Epithelial cell of prostate (primary cell): ENCODE data around the gene PDCD6IP.
A peak's percentile ranks its signal among the peaks of the same experiment; 100 is the strongest.
"Not testable (repeated sequence)": the region's sequence is repeated elsewhere in the genome, so short reads cannot be mapped to it uniquely, and the experiment has no call there.

Source experiments
- DNase-seq: peaks from one replicate; pipeline ENCODE4 v3.0.0-alpha.2; 2011; ENCODE audit warnings: low read depth, low spot score
- H3K27ac ChIP-seq: fragments of 450-650 bp; 2 replicates; pipeline ENCODE4 v1.5.1; 2017; ENCODE audit warnings: mild to moderate bottlenecking

PDCD6IP gene

GRCh38 chr3:33792167-33792892, 6.1 kb upstream of the PDCD6IP start:
- DNase-seq: no peak
- peak overlapping the region; percentile 63 for H3K27ac ChIP-seq

DNA sequence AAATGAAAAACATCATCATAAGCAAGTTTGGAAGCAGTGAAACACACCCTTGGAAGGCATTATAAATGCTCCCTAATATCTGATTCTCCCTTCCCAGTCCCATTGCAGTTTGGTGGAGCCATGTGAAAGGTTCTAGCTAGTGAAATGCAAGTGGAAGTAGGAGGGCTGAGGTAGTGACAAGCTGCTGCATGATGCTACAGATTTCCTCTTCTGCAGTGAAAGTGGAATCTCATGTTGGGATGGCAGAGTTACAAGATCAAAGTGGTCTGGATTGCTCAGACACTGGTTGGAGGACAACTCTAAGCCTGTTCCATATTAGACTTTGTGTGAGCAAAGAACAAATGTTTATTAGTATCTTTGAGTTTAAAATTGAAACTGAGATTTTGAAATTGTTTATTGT, 3.3 kb upstream of the PDCD6IP start:
- no peak for DNase-seq
- H3K27ac ChIP-seq: no peak overlapping the region

DNA sequence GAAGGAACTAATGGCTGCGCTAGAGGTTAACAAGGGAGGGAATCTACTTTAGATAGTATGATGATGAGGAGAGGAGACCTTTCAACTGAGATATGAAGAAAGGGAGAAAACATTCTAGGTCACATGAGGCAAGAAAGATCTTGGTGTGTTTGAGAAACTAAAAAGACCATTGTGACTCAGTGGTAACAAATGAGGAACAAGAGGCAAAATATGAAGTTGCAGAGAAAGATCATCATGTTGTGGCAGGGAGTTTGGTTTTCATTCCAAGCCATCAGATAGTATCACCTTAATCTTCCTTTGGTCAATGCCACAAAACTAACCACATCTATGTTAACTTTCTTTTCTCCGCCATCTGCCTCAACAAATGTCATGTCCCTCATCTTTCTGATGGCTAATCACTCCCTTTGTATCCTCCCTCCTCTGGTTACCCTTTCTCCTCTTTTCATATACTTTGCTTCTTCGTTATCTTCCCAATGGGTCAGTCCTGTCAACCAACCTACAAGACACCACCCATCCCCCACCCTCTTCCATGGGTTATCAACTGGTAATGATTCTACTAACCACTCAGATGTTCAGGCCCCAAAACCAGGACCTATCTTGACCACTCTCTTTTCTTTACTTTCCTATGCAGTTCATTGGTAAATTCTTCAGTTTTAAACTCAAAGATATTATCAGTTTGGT, 2.4 kb upstream of the PDCD6IP start:
- H3K27ac ChIP-seq: peak overlapping the region; percentile 23
- no peak for DNase-seq

DNA sequence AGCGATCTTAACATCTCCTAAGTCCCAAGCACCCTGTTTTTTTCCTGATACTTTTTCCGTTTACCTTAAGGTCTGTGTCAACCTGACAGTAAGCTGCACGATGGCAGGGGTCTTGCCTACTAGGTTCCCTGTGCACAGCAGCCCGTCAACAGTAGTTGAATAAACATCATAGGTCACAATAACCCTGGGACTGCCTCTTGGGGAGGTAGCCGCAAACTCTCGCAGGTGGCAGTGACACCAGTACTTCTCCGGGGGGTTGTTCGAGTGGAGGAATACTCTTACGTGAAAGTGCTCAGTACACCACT, 365 bp upstream of the PDCD6IP start:
- DNase-seq: no peak
- peak overlapping the region; percentile 99 for H3K27ac ChIP-seq

- peak overlapping the region; percentile 99 for H3K27ac ChIP-seq
- DNase-seq: no peak
Observed at GRCh38 chr3:33799202-33799551, 747 bp downstream of the PDCD6IP start.

GRCh38 chr3:33803252-33803651, 4.8 kb downstream of the PDCD6IP start:
- H3K27ac ChIP-seq: no peak overlapping the region
- no peak for DNase-seq

DNA sequence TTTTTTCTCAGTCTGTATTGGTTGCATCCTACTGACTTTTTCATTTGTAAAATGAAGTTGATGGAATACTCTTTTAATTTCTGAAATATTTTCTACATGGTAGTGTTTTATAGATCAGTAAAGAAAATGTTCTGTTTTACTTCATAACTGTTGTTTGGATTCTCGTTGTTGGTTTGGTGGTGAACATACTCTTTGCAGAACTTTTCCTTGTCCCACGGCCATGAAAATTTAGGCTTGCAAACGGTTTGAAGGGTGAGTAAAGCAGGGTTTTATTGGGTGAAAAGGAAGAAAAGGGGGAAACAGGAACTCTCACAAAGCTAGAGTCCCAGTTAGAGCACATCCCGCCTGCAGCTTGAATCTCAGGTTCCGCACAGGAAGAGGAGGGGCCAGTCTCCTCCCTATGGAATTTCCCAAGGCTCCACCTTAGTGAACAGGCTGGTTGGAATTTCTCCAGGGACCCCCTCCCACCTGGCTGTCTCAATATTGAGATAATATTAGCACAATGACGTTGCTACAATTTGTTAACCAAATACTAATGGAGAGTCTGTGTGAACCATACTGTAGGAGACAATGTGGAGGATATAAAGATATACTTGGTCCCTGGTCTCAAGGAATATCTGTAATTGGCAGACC, 5.6 kb downstream of the PDCD6IP start:
- no peak for DNase-seq
- H3K27ac ChIP-seq: no peak overlapping the region

GRCh38 chr3:33807191-33807590, 8.8 kb downstream of the PDCD6IP start:
- DNase-seq: no peak

GRCh38 chr3:33808559-33808958, 10.1 kb downstream of the PDCD6IP start:
- H3K27ac ChIP-seq: no peak overlapping the region
- DNase-seq: no peak

More at GRCh38 chr3:33807191-33807590, 8.8 kb downstream of the PDCD6IP start:
- H3K27ac ChIP-seq: peak overlapping the region; percentile 25

DNA sequence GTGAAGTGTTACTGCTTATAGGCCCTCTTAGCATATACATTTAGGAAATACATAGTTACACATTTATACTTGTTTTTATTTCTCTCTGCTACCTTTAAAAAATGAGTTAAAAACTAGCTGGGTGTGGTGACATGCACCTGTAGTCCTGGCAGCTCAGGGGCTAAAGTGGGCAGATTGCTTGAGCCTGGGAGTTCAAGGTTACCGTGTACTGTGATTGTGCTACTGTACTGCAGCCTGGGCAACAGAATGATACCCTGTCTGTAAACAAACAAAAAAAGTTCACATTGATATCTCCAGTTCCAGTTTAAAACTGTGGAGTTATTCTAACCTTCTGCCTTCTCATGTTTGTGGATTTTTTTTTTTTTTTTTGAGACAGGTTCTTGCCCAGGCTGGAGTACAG, 12.1 kb downstream of the PDCD6IP start:
- no peak for DNase-seq
- H3K27ac ChIP-seq: no peak overlapping the region

DNA sequence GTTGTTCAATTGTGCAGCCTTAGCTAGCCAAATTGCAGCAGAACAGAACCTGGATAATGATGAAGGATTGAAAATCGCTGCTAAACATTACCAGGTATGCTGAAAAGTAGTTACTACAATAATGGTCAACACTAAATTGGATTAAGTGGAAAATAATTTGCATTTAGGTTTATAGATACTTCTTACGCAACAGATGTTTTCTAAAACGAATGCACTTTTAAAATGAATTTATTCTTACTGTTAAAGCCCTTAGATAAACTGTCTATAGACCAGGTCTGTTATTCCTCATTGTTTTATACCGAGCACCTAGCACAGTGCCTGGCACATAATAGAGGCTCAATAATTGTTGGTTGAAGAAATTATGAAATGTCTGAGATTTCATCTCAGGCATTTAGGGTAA, 23.6 kb downstream of the PDCD6IP start:
- no peak overlapping the region for H3K27ac ChIP-seq
- DNase-seq: no peak

DNA sequence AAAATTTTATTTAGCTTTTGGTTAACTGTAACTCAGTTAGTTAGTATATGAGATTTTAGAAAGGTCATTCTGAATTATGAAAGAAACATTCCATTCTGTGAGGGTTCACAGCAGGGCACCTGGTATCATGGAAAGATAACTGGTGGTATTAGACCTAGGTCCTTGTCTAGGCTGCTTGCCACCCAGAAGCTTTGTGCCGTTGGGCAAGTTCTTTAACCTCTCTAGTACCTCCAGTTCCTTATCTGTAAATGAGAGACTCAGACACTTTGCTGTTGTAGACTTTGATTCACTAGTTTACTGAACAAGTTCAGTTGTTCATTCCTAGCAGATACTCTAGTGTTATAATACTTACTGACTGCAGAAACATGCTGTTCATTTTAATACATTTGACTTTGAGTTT, 25.4 kb downstream of the PDCD6IP start:
- no peak for DNase-seq
- H3K27ac ChIP-seq: no peak overlapping the region

GRCh38 chr3:33825111-33825510, 26.7 kb downstream of the PDCD6IP start:
- no peak for DNase-seq
- no peak overlapping the region for H3K27ac ChIP-seq

DNA sequence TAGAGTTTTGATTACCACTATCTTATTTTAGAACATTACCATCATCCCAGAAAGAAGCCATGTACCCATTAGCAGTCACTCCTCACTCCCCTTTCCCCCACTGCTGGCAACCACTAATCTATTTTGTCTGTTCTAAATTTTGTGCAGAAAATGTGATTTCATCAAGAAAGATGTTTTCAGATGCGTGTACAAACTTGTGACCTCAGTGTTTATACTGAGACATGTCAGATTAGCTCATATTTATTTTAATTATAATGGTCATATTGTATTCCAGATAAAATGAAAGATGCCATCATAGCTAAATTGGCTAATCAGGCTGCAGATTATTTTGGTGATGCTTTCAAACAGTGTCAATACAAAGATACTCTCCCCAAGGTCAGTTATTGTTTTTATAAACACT, 27.8 kb downstream of the PDCD6IP start:
- H3K27ac ChIP-seq: no peak overlapping the region
- DNase-seq: no peak

GRCh38 chr3:33826688-33827087, 28.3 kb downstream of the PDCD6IP start:
- no peak overlapping the region for H3K27ac ChIP-seq
- DNase-seq: no peak

- DNase-seq: no peak
- H3K27ac ChIP-seq: no peak overlapping the region
Observed at GRCh38 chr3:33829720-33830119, 31.3 kb downstream of the PDCD6IP start.

GRCh38 chr3:33831053-33831452, 32.6 kb downstream of the PDCD6IP start:
- peak; percentile 20 for DNase-seq
- H3K27ac ChIP-seq: peak overlapping the region; percentile 17

DNA sequence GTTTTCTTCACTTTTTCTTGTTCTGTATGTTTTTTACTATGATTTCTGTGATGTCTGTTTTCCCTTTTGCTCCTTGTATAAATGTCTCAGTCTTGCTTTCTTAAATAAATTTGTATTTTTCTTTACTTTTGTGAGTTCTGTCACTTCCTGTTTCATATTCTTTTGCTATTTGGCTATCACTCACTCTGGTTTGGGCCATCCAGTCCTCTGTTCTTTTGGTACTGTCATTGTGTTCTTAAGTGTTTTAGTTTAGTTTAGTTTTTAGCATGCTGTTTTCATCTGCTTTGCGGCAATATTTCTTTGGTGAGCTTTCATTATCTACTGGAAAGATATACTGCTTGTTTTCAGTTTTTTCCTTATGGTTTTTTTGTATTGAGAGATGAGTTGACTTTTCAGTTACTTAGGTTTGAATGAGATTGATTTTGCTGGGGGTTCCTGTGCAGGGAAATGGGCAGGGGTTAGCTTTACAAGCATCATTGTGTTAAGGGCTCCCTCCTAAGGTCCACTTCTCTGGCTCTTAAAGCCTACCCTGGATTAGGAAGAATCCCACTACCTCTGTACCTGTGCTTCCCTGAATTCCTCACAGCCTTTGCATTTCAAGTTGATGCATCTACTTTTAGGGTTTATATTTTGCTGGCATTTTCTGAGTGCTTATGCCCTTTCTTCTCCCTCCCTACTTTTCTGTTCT, 35.1 kb downstream of the PDCD6IP start:
- H3K27ac ChIP-seq: no peak overlapping the region
- no peak for DNase-seq

DNA sequence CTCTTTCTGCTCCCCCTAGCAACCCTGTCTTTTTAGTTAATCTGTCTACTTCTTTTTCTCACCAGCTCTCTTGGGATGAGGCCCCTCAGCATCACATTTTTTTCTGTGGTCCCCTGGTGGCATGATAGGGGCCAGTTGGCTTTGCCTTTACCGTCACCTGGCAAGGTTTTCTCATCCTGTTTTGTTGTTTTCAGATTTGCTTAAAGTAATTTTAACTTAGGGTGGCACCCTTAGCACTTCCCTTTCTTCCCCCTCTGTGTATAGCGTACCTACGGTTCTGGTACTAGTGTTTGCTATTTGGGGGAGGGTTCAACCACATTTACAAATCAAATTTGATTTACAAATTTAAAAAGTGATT, 35.6 kb downstream of the PDCD6IP start:
- no peak for DNase-seq
- no peak overlapping the region for H3K27ac ChIP-seq

- H3K27ac ChIP-seq, DNase-seq: not testable (repeated sequence)
Observed at GRCh38 chr3:33837182-33837581, 38.8 kb downstream of the PDCD6IP start.

DNA sequence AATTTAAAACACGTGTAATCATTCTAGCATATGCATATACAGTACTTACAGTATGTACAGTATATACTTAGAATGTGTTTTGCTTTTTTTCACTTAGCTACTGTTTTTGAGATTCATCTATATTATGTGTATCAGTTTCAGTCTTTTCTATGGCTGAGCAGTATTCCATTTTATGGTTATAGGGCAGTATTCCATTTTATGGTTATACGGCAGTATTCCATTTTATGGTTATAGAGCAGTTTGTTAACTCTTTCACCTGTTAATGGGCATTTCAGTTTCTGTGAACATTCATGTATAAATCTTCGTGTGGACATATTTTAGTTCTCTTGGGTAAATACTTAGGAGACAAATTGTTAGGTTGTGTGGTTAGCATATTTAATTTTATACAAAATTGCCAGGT, 40.9 kb downstream of the PDCD6IP start:
- no peak overlapping the region for H3K27ac ChIP-seq
- no peak for DNase-seq
